GM18502 (cell line): ENCODE data around the gene THSD4.
"Not testable (repeated sequence)": the region's sequence is repeated elsewhere in the genome, so short reads cannot be mapped to it uniquely, and the experiment has no call there.

ENCODE experiments used
- ATAC-seq: cut with Tn5 transposase; IDR thresholded peaks from one replicate; pipeline ENCODE4 v1.9.1; 2021; ENCODE audit warnings: mild to moderate bottlenecking; ENCODE audit not compliant: unreplicated experiment, poor library complexity

The THSD4 gene

DNA sequence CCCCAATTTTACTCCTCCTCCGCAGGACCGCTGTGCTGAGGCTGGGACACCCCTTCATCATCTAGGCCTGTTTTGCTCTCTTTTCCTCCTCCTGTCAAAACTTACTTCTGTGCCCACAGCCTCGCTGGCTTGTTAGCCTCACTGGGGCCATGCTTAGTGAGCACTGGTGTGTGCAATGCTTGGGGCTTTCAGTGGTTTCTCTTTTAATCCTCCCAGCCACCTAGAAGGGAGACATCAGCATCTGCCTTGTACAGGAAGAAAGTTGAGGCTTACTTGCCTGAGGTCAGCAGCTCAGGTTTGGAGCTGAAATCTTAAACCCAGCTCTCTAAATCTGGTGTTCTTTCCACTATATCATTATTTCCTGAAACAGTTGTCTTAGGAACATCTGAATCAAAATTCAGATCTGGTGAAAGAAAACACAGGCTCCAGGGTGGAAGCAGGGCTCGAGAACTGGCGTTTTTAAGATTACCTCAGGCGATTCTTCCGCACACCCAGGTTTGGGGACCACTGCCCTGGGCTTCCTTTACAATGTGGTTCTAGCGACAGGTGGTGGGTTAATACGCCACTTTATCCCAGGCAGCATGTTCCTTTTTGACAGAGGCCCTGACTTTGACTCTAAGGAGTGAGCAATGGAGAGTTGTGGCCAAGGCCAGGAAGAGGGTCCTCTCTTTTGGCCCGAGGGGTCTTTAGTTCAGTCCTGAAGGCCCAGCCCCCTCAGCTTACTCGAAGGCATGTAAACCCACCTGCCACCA lies 3.8 kb downstream of the THSD4 start:
- no peak for ATAC-seq

DNA sequence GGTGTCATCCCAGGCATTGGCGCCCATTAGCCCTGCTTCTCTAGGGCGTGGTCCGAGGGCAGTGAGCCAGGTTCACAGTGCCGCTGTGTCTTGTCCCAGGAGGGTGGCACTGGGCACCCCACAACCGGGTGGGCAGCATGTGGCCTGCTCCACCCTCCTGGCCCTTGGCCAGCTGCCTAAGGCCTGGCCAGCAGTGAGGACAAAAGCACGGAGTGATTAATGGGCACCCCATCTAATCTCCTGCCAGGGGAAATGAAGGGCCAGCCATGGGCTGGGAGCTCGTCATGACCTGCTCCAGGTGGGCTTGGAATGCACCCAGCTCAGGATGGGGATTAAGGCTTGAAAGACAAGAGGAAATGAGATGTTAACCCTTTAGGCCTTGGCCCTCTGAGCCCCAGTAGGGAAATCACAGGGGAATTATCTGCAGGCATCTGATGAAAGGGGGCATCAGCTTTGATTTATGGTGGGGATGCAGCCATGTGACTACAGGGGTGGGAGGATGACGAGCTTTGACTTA lies 5.2 kb downstream of the THSD4 start:
- no peak for ATAC-seq

DNA sequence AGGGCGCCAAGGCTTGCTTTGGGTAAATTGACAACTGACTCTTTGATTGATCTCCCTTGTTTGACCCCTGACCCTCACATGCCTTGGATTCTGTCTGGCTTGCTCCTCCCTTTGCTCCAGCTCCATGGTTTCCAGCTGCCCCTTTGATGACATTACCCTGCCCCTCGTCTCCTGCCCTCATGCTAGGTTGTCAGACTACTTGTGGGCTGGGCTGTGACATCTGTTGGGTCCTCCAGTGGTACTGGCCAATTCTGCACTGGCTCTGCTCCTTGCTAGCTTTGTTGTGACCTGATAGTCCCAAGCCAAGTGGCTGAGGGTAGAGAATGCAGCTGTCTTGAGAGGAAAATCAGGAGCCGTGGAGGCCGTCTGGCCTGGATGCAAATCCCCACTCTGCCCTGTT lies 6.2 kb downstream of the THSD4 start:
- ATAC-seq: no peak

DNA sequence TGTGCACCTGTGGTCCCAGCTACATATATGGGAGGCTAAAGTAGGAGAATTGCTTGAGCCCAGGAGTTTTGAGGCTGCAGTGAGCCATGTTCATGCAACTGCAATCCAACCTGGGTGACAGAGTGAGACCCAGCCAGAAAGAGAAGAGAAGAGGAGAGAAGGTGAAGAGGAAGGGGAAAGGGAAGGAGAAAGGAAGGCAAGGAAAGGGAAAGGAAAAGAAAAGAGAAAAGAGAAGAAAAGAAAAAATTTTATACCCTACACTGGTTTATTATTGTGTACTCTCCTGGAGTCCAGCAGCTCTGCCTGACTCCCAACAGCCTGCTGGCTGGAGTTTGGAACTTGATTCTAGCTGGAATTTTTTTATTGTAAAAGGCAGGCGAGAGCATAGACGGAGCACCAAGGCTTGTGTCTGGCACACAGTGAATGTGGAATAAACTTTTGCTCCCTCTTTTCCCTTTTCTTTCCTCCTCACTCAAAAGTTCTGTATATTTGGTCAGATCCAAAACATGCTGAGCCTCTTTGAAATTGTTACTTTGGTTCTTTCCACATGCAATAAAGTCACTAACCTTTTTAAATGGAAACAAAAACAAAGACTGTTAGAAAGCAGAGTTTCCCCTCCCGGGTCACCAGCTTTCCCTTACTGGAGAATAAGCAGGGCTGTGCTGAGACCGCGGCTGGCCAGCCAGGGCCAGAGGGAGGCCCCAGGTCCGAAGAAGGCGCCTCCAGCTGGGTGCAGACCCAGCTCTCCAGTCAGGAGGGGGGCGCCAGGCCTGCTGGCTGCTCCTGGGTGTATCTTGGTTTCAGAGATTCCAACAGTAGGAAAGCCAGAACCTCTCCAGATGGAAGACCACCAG lies 9.9 kb downstream of the THSD4 start:
- ATAC-seq: no peak

DNA sequence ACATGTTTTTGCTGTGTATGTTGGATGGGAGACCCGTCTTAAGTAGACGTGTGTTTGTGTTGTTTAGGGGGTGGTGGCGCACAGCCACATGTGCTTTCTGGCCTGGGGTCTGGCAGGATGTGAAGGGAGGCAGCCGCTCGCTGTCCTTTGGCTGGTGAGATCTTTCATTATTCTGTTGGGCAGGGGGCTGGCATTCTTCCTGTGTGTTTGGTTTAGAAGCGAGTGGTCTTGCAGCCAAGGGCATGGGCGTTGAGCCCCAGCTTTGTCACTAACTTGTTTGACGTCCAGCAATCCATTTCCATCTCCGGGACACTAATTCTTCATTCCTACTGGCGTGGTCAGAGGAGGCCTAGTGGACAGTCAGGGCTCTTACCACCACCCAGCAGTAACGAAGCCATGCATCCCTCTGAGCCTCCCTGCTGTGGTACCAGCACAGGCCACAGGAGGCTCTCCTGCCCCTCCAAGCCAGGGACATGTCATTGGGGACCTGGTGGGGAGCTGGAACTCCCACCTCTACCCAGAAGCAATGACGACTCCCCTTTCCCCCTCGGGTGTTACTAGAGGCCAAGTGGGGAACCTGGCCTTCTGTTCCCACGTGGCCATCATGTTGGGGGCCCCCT lies 10.7 kb downstream of the THSD4 start:
- ATAC-seq: no peak

DNA sequence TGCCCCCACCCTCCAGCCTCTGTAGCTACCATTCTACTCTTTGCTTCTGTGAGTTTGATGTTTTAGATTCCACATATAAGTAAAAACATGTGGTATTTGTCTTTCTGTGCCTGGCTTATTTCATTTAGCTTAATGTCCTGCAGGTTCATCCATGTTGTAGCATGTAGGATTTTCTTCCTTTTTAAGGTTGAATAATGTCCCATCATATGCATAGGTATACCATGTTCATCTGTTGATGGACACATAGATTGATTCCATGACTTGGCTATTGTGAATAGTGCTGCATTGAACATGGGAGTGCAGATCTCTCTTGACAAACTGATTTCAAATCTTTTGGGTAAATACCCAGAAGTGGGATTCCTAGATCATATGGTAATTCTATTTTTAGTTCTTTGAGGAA lies 11.8 kb downstream of the THSD4 start:
- ATAC-seq: no peak

DNA sequence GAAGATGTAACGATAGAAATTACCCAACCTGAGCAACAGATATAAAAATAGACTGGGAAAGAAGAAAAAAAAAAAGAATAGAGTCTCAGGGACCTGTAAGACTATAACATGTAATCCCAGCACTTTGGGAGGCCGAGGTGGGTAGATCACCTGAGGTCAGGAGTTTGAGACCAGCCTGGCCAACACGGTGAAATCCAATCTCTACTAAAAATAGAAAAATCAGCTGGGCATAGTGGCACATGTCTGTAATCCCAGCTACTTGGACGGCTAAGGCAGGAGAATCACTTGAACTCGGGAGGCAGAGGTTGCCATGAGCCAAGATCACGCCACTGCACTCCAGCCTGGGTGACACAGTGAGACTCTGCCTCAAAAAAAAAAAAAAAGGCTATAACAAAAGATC lies 12.9 kb downstream of the THSD4 start:
- ATAC-seq: not testable (repeated sequence)

DNA sequence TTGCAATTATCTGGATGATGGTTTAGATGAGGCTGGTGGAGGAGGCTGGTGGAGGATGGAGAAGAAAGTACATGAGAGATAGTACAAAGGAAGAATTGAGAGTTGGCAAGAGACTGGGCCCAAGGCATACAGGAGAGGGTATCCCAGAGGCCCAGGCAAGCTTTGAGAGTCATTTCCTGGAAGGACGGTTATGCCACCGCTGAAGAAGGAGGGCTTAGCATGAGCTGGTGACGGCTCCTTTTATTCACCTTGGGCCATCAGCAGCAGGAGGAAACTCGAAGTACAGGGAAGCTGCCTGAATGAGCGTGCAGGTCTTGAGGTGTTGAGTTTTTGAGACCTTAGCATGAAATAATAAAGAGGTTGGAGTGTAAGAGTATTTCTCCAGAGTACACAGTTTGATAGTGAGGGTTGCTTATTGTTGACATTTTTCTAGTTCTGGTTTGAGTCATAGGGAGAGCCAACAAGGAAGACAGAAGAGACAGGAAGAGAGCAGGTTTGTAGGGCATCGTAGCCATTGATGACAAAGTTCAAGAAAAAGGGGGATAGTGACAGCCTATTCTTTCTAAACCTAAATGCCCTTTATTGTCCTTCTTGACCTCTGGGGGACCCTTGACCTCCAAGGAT lies 13.8 kb downstream of the THSD4 start:
- ATAC-seq: no peak

DNA sequence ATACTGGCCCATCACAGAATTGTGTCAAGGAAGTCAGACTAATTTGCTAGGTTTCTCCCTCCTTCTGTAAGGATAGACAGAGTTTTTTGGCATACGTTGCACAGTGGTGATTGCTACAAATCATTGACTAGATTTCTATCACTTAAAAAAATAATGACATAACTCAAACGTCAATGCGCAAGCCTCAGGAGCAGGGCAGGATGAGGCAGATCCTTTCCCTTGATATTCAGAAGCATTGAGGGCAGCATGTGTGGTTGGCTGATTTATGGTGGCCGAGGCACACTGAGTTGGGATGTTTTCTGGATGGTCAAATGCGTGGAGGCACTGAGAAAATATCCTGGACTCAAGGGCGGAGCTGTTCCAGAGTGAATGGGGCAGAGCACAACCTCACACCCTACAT lies 14.4 kb downstream of the THSD4 start:
- ATAC-seq: no peak

DNA sequence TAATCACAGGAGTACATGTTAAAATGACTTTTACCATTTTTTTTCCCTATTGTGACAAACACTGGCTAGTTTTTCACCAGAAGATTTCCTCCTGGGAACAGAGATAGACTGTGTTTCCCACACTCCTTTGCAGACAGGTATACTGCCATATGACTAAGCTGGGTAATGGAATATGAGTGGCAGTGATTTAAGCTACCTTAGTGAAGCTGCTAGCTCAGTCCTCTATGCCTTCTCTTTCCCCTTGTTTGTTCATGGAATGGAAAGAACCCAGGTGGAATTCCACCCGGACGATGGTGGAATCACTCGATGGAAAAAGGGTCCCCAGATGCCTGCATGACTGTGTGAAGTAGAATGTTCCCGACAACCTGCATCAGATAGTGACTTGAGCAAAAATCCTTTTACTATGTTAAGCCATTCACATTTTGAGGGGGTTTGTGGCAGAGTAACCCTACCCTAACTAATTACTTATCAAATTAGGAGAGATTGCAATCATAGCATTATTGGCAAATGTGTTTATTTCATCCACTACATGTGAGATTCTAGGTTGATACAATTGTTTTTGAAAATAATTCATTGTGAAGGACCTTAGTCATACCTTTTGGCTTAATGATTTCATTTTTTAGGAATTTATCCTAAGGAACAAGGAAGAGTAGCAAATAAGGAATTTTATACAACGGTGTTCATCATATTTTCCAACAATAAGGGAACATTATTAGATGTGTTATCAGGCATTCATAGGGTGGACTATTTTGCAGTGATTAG lies 16.5 kb downstream of the THSD4 start:
- ATAC-seq: no peak

DNA sequence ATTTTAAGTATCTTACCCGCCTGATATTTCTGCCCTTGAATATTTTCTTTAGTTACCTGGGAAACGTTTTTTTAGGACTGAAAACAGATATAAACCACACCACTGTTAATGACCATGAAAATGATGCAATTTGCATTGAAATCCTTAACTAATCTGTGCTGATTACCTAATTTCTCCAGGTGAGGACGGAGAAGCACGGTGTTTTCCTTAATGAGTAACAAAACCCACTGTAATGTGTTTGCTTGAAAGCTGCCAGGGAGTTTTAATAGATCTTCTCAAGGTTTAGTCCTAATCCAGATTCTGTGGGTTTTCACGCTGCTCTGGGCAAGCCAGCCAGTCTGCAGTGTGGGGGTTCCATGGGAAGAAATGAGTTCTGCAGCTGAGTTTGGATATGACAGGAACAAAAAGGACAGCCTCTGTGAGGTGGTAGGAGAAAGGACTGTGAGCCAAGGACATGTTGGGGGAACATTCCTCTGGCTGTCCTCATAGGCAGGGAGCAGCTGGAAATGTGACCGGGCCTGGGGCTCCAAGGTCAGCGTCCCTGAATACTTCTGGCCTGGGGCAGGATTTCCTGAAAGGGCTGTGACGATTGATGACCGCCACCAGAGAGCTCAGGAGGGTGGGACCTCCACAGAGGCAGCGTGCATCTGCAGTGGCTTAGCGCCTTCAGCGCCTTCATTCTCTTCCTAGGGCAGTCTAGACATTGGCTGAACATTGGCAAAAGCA lies 18.6 kb downstream of the THSD4 start:
- no peak for ATAC-seq

DNA sequence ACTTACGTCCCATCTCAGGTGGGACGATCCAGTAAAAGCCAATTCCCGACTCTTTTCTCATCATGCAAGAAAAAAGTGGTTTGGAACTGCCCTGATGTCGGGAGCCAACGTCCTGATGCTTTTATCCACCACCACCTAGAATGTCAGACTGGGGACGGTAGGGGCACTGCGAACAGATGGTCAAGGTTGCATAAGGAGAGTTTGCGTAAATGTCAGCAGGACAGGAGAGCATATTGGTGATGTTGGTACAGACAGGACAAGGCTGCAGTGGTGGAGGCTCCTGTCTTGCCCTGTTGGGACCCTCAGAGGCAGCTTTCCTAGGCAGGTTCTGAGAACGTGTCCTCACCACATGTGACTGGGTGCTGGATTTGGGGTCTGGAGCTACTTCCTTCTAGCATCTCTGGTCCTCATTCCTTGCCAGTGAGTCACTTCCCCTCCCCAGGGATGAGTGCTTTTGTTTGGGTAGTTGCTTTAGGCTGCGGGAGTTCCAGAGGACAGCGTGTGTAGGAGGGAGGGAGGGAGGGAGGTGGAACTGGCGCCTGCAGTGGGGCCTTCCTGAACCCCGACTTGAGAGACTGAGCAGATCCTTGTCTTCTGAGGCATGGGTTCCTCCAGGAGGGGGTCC lies 21.0 kb downstream of the THSD4 start:
- ATAC-seq: no peak

DNA sequence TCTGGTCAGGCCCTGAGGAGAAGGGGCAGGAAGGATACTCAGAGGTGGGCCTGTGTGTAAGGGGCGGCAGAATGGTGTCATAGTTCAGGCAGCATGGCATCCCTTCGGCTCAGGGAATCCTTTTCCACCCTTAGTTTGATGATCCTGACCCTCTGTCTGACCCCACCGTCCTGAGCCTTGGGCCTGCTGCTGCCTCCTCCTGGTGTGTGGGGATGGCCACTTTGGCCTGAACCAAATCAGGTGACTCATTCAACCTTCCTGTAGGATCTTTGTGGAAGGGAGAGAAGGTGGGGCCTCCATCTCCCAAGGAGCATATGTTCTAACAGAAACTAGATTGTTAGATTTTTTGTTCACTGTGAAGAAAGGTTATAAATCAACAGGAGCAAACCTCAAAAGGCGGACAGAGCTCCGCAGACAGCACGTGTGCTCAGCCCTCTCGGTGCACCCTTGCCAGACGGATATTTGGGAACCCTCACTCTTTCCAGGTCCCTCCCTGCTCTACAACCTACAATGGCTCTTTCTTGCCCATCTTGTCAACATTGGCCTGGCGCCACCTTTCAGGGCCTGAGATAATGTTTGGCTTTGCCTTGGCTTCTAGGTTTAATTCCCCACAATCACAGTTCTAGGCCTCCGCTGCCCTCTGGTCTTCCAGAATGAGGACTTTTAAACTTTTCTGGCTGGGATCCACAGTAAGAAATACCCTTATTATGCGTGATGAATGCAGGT lies 21.7 kb downstream of the THSD4 start:
- ATAC-seq: no peak

DNA sequence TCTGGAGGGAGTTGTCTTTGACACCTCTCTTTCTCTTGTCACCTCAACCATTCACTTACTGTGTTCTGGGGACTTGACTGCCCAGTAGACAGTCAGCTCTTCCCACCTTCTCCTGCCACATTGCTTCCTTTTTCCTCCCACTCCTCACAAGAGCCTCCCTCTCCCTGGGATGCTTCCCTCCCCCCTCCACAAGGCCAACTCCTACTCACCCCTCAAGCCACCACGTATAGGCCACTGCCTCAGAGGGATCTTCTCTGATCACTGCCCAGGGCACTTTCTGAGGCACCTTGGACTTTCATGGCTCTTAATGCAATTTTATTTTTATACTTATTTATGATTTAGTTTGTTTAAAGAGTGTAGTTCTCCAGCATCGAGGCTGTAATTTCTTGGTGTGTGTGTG lies 23.2 kb downstream of the THSD4 start:
- no peak for ATAC-seq

DNA sequence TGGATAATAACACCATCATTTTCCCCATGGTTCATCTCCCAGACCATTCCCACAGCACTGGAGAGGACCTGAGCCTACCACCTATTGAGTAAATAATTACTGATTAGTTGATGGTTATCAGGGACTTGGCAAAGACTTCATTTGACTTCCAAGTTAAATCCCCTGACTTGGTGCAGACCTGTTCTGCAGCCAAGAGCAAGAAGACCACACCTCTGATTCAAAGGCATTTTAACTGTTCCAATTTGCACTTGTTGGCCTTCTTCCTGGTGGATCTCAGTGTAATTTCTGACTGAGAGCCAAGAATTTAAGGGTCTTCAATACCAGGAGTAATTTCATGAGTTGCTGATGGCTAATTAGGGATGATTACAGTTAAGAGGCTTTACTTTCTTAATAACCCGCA lies 24.0 kb downstream of the THSD4 start:
- ATAC-seq: no peak

DNA sequence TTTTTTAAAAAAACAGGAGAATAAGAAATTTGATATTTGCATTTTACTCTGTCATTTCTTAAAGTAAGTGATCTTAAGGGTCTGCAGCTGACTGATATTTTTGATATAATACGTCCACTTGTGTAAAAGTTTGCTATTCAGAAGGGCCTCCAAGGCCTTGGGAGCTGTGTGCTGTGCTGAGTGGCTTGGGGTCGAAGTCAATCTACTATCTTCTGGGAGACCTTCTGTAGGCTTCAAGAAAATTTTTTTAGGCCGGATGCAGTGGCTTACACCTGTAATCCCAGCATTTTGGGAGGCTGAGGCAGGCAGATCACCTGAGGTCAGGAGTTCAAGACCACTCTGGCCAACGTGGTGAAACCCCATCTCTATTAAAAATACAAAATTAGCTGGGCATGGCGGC lies 26.3 kb downstream of the THSD4 start:
- ATAC-seq: no peak

DNA sequence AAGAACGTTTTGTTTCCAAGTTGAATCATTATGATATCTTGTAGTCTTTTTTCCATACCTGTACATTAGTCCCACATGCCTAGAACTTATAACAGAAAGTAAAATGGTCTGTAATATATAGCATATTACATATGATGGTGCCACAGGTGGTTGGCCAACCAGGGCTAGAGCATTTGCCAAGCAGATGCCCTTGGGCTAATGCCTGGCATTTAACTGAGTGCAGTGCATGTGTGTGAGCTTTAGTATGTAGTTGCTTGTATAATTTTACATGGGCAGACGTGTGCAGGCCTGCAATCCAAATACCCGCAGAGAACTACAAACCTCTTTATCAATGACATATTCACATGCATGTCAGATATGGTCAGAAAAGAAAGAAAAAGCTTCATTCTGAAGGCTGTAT lies 27.5 kb downstream of the THSD4 start:
- no peak for ATAC-seq
